Measurements from ENCODE around the gene COL21A1.

COL21A1 gene

DNA sequence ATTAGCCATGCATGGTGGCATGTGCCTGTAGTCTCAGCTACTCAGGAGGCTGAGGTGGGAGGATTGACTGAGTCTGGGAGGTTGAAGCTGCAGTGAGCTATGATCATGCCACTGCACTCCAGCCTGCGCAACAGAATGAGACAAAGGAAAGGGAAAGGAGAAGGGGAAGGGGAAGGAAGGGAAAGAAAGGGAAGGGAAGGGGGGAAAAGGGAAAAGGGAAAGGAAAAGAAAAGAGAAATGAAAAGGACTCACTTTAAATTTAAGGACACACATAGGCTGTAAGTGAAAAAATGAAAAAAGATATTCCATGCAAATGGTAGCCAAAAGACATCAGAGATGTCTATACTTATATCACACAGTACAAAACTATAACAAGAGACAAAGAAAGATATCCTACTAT lies 74.2 kb downstream of the COL21A1 start:
- DNase-seq = no peak

DNA sequence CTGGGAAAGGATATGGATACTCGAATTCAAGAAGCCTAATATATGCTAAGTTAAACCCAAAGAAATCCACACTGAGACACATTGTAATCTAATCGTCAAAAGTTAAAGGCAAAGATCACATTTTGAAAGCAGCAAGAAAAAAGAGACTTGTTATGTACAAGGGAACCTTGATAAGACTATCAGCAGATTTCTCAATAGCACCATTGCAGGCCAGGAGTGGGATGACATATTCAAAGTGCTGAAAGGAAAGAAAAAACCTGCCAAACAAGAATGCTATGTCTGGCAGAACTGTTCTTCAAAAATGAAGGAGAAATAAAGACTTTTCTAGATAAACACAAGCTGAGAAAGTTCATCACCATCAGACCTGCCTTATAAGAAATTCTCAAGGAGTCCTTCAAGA lies 75.2 kb downstream of the COL21A1 start:
- no peak for DNase-seq

DNA sequence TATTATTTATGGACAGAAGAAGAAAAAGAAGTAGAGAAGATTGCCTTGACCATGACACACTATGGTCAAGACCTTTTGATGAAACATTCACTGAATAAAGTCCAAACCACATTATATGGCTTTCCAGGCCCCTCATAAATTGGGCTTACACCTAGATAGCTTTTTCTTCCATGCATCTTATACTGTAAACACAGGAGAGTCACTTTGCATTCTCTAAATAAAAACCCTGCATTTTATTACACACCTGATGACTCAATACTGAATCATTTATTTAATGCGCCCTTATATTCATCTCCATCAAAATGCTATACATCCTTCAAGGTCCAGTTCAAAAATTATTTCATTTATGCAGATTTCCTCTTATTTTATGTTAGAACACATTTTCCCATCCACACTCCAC lies 78.0 kb downstream of the COL21A1 start:
- no peak for DNase-seq

DNA sequence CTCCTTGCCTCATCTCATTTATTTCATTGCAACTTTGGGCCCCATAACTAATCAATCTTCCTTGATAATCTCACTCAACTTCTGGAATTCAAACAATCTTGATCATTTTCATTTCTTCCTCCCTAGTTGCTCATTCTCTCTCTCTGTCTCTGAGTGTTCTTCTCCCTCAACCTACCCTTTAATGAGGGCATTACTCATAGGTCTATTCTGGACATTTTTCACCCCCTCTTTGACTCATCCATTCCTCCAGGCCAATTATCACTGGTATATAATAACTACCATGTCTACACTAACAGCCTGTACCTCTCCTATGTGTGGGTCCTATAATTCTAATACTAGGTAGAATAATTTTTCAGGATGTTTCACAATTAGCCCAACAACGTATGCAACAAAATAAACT lies 78.8 kb downstream of the COL21A1 start:
- DNase-seq = peak; percentile 51

DNA sequence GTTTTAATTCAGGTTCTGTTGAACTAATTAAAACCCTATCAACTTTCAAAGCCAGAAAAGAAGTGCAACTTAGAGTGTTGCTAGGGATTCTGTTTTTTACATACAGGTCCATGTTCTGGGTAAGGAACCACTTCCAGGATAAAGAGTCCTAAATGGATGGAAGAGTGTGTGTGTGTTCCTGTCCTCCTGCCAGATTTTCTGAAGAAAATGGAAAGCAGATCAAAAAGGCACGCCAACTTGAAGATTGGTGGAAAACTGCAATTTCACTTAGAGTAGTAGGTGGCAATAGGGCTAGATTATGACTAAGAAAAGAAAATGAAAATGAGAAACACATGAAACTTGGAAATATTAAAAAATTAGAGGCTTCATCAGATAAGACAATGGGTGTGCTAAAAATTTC lies 85.3 kb downstream of the COL21A1 start:
- no peak for DNase-seq

DNA sequence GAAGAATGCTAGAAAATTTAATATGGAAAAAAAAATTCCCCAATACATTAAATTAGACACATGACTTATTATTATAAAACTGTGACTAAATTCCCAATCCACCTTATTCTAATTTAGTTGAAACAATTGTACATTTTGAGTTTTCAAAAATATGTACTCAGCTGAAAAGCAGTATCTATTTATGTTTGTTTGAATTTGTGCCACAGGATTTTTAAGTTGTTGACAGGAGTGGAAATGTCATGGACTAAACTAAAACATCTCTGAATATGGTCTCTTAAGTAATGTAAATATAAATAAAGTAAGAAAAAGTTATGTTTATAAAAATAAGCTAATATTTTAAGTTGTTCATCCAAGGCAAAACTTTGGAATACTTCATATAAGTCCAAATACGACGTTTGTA lies 86.9 kb downstream of the COL21A1 start:
- DNase-seq = no peak

DNA sequence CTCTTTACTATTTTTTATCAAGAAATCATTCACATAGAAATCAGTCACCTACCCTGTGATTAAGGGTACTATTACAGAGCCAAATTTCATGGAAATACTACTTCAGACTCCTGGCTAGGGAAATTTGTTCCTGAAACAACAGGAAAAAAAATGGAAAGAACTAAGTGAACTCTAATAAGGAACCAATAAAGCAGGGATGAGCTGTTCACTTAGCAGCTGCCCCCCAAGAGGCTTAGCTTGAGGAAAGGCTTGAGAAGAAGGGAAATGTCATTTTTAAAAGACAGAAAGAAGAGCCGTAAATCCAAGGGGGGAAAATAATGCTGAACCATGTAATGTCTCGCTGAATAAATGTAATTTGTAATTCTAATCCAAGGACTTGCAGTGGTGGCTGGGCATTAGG lies 88.8 kb downstream of the COL21A1 start:
- no peak for DNase-seq

DNA sequence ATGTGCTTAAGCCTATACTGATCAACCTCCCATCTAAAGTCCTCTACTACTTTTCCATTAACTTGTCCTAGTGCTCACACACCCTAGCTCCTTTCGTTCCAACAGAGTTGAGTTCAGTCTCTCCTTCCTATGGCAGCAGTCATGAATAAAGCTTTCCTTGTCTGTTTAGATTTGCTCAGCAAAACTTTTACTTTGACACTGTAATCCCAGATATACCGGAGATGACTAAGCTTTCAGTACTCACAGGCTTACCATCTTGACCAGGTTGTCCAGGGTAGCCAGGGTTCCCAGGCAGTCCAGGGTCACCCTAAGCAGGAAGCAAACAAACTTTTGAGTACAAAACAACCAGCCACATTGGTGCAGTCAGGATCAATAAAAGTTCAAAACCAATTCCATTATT lies 90.7 kb downstream of the COL21A1 start:
- DNase-seq = no peak

DNA sequence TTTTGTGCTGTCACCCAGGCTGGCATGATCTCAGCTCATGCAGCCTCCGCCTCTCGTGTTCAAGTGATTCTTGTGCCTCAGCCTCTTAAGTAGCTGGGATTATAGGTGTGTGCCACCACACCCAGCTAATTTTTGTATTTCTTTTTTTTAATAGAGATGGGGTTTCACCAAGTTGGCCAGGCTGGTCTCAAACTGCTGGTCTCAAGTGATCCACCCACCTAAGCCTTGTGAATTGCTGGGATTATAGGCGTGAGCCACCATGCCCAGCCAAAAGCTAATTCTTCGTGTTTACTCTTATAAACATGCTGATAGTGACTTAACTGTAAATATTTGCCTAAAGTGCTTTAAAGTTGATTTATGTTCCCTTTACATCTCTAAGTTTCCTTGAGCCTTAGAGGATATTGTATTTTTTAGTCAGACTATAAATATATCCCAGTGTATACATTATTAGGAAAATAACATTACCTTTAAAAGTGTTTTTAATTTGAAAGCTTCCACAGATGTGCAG lies 91.7 kb downstream of the COL21A1 start:
- no peak for DNase-seq

DNA sequence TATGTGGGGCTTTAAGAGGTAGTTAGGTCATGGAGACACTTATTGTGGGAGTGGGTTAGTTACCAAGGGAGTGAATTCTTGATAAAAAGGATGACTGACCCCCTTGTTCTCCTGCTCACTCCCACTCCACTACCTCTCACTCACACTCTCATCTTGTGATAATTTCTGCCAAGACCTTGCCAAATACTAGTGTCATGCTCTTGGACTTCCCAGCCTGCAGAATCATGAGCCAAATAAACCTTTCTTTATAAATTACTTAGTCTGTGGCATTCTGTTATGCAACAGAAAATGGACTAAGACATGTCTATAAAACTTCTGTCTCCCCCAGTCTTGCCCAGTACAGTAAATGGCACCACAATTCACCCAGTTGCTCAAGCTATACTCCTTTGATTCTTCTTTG lies 93.3 kb downstream of the COL21A1 start:
- DNase-seq = no peak

DNA sequence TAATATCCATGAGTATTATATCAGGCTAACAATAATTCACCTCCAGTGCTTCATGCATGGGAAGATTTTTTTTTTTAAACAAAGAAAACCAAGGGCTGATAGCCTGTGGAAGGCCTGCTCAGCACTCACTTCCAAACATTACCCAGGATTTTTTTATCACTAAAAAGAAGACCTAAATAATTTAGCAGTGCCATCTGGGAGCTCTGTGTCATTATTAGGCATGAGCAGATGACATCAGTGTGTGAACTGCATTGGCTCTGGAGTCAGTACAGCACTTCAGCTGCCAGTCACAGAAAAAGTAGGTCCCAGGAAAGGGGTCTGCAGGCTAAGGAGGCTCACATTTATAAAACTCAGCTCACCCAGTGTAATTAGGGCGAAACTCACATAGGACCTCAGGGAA lies 94.8 kb downstream of the COL21A1 start:
- DNase-seq = no peak

DNA sequence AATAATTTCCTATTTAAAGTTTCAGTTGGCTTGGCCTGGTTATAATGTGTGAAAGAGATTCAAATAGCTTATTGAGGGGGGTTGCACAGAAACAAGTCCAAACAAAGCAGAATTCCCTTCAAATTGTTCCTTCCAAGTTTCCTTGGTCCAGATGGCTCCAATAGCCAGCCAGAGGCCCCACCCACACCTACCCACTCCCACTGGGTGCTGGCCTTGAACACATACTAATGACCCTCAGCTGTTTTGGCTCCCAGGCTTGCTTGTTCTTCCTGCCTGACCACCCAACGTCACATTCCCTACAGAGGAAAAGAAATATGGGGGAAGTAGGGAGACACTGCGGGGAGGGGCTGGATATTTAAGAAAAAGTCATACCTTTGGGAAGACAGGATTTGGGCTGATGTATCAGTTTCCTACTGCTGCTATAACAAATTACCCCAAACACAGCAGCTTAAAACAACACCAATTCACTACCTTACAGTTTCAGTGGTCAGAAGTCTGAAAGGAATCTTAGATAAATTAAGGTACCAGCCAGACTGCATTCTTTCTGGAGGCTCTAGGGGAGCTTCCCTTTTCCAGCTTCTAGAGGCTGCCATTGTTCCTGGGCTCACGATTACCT lies 95.7 kb downstream of the COL21A1 start:
- DNase-seq = no peak

DNA sequence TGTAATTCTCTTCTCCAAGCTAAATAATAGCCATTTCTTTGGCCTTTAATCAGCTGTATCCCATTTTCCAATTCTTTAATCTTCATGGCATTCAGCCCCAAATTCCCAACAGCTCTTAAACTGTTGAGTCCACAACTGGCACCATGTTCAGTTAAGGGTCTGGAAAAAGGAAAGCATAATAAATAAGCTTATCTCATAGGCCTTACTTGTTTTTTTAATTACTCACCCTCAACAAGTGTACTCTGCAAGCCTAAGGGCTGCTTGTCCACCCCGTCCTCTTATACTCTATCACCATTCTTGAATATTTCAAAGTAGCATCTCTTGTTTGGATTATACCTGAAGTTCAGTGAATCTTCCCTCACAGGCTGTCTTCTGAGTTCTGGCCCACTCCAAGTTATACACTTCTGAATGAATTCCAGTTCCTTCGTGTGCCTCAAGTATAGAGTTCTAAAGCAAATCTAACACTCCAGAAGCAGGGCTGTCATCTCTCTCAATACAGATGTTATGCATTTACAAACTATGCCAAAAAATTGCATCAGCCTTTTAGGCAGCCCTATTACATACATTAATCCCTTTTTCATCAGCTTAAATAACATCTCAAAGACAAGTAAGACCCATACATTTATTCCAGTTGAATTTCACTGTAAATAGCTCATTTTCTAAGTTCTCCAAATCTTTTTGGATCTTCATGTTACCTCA lies 98.7 kb downstream of the COL21A1 start:
- peak; percentile 70 for DNase-seq

DNA sequence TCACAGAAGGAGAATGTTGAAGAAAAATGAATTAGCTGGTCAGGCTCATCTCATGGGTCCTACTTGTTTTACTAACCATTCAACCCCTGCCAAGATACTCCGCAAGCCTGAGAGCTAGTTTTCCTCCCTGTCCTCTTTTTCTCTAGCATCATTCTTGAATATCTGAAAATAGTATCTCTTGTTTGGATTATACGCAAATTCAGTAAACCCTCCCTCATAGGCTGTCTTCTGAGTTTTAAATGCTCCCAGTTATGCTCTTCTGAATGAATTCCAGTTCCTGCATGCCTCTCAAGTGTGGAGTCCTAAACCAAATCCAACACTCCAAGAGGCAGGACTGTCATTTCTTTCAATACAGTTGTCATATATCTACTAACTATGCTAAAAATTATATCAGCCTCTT lies 99.6 kb downstream of the COL21A1 start:
- no peak for DNase-seq

DNA sequence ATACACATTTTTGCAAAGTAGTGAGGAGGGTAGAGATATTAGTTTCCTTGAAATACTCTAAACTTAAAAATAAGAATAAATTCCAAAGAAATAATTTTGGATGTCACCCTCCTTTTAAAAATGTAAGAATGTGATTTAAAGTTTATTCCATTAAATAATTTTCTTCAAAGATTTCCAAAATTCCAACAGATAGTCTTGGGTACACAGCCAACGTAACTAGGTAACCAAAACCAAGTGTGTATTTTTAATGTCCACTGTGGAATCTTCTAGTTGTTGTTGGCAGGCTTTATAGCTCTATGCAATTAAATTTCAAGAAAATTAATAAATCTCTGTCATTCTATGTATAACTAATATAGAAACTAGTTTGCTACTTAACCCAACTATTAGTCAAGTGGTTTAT lies 101.3 kb downstream of the COL21A1 start:
- no peak for DNase-seq

DNA sequence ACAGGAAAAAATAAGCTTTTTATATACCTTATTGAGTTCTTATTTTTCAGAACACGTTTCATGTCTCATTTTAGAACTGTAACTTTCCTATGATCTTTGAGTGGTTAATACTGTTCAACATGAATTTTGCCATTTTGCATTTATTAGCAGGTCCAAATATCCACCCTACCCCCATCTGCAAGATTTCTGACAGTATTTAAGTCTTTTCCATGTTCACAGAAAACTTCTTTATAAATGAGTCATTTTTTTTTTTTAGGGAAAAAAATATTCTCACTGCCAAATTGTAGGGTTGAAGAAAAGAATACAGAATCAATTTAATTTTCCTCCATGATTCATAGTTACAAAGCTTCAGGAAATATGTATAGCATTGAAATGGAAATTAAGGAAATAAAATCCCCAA lies 101.8 kb downstream of the COL21A1 start:
- DNase-seq = peak; percentile 26

DNA sequence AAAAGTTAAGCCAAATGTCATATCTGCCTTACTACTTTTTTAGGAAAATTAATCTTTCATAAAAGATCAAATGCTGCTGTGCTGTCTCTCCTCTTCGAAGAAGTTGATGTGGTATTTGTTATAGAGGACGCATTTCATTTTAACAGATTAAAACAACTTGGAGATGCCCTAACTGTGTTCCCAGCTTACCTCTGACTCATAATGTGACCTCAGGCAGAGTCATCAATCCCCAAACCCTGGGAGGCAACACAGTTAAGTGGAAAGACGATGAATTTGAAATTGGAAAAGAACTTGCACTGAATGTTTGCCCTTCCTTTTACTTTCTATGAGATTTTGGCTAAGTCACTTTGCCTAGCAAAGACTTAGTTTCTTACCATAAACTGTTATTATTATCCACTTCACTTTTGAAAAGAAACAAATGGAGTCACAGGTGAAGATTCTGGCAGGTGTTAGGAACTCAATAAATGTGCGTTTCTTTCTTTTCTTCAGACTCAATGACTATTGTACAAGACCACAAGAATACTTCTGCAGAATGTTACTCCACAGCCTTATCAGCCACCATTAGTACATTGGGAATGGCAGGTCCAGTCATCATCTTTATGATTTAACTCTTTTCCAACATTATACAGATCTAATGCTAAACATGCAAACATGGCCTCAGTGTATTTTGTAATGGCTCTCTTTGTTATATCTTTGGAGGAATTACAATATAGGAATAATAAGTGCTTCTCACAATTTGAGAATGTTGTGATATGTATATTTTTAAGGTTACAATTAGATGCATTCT lies 102.6 kb downstream of the COL21A1 start:
- DNase-seq = peak; percentile 75

DNA sequence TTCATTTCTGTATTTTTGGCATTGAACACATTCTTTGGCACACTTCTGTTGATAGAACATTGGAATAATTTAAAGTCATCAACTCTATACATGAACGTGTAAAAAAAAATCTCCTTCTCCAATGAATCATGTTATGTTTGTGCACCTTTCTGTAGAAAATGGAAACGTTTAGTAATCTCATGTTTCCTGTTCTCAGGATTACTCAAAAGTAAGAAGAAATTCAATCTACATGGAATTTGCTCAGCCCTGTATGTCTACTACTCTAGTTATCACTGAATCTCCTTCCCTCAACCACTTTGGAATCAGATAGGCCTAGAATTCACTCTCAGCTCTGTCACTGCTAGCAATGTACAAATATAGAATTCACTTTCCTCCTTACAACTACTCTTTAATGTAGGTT lies 103.6 kb downstream of the COL21A1 start:
- DNase-seq = no peak

DNA sequence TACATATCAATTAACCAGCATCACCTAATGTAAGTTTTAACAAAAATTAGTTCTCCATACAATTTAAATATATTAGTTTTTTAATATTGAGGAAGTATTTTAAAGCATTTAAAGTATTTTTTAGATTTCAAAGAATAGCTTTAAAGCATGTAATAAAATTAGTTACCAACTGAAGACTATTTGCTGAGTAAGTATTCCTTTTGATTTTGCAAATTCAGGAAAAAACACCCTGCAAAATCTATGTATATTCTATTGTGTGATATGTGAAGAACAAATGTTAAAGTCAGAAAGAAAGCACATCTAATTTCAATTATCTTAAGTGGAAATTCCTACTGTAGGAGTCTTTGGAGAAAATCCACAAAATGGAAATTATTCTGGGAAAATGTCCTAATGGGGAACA lies 107.3 kb downstream of the COL21A1 start:
- no peak for DNase-seq

DNA sequence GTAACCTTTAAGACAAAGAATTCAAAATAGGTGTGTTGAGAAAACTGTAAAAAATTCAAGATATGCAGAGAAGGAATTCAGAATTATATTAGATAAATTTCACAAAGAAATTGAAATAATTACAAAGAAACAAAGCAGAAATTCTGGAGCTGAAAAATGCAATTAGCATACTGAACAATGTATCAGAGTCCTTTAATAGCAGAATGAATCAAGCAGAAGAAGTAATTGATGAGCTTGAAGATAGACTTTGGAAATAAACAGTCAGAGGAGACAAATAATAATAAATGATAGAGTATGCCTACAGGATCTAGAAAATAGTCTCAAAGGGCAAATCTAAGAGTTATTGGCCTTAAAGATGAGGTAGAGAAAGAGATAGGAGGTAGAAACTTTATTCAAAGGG lies 131.7 kb downstream of the COL21A1 start:
- DNase-seq = no peak

DNA sequence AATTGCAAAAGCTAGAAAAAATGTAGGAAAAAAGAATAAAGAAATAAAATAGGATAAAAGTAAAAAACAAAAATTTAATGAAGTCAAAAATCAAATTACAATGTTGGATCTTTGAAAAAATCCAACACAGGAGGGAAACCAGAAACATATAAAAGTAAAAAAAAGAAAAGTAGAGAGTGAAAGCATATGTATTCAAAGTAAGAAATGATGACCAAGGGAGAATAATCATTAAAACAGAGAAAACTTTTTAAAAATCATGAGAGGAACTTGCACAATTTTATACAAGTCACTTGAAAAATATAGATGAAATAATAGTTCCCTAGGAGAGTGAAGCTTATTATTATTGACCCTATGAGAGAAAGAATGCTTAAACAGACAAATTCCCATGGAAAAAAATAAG lies 138.2 kb downstream of the COL21A1 start:
- no peak for DNase-seq

DNA sequence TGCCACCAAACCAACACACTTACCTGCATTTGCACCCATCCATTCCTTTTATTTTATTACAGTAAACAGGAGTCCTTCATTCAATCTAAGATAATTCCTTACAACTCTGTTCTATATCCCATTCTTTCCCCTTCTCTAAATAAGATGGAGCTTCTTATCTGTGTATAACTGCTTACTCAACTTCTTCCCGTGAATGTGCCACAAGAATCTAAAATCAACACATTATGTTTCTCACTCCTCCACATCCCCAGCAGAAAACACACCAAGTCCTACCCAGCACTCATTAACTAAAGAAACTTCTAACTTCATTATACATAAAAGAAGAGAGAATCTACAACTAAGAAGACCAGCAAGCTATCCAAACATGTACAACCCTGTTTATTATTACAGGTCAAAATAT lies 141.1 kb downstream of the COL21A1 start:
- DNase-seq = no peak

DNA sequence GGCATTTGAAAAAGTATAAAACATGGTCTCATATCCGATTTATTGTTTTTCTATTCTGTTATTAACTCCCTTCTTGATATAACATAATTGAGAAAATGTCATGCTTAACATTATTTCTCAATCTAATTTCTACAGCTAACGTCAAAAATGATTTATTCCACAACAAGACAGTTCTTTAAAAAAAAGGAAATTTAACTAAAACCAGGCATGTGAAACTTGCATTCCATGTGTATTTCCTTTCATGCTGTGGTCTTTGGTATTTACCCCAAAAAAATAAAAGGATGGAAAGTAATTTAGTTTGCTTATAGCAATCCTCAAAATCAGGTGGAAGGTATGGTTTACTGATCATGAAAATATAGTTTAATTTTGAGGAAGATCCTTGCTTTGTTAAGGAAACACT lies 142.8 kb downstream of the COL21A1 start:
- peak; percentile 24 for DNase-seq

DNA sequence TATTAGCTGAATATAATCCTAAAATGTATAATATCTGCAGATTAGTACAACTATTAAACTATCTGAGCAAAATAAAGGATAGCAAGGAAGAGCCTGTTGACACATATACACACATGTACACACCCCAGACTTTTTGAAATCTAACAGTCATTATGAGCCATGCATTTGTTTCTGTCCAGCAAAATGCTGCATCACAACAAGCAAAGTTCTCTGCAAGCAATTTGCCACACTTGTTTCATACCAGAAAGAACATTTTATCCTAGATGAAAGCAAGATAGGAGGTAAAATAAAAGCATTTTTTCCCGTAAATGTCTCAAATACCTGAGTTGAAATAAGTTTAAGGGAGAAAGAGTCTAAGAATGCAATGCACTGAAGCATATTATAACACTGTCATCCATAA lies 145.2 kb downstream of the COL21A1 start:
- no peak for DNase-seq

Data from fibroblast of skin of right quadriceps (primary cell).